GM19463 (cell line): Measurements from ENCODE around the gene INSYN1.
"Not testable (repeated sequence)": the region's sequence is repeated elsewhere in the genome, so short reads cannot be mapped to it uniquely, and the experiment has no call there.

ENCODE experiments used
- ATAC-seq: cut with Tn5 transposase; IDR thresholded peaks from one replicate; pipeline ENCODE4 v1.9.1; 2021; ENCODE audit warnings: mild to moderate bottlenecking, moderate library complexity; ENCODE audit not compliant: unreplicated experiment

The INSYN1 gene

DNA sequence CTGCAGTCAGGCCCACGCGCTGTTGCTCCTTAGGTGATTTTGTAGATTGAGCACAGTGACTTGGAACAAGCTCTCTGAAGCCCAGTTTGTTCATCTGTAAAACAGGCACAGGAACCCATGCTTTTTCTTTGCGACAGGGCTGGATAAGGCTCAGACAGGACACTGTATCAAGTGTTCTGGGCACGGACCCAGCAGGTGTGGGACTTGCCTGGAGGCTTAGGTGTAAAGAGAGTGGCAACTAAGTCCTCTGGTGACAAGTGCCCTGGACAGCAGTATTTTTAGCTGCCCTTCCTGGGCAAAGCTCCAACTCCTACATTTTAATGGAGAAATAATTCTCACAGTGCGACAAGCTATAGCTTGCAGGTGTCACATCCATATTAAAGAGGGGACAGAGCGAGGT is 36.7 kb downstream of the INSYN1 start:
- no peak for ATAC-seq

GRCh38 chr15:73715417-73715816 is 37.7 kb downstream of the INSYN1 start:
- ATAC-seq, result no peak

- no peak for ATAC-seq
Observed at GRCh38 chr15:73714695-73715301, 38.4 kb downstream of the INSYN1 start.

- ATAC-seq, result no peak
Observed at GRCh38 chr15:73712107-73712506, 41.0 kb downstream of the INSYN1 start.

DNA sequence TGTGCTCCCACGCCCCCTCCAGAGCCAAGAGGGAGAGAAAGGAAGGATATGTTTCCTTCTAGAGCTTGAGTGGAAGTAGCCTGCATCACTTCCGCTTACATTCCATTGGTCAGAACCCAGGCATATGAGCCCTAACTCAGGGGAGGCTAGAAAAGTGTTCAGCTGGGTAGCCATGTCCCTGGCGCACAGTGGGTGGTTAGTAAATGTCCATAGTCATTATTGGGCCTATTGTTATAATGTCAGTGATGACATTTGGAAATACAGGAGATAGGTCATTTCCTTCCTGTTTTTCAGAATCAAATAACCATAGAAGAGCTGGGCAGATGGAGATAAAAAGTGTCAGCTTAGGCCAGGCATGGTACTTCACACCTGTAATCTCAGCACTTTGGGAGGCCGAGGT is 41.6 kb downstream of the INSYN1 start:
- no peak for ATAC-seq

- no peak for ATAC-seq
Observed at GRCh38 chr15:73710321-73710720, 42.8 kb downstream of the INSYN1 start.

DNA sequence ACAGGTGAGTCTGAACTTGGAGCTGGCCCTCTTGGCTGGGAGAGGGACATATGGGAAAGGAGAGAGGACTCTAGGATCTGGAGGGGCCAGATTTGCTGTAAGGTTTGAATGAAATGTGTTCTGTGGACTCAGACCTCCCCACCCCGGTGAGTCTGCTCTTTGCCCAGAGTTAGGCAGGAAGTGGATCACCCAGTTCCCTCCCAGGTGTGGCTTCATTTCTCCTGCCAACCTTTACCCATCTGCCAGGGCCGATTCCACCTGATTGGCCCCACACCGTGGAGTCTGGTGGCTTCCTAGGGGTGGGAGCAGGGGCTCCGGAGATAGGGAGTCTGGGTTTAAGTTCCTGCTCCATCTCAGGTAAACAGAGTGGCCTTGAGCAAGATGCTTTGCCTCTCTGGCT is 43.5 kb downstream of the INSYN1 start:
- ATAC-seq, result no peak

GRCh38 chr15:73709241-73709640 is 43.9 kb downstream of the INSYN1 start:
- ATAC-seq, result no peak

DNA sequence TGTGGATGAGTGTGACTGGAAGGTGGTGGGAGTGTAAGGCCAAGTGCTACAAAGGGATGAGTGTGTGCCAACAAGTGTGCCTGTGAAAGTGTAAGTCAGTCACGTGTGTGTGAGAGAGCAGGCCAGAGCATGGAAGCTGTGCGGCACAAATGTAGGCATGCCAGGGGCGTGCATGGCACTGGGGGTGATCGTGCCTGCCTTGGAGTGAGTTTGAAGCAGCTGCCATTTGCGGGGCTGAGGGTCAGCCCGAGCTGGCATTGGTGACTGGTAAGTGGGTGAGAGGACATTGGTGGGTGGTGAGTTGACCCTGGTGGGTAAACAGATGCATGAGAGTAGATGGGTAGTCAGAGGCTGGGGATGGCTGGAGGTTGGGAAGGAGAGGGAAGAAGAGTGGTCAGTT is 44.5 kb downstream of the INSYN1 start:
- no peak for ATAC-seq

GRCh38 chr15:73704869-73705645 is 48.1 kb downstream of the INSYN1 start:
- ATAC-seq, result no peak

GRCh38 chr15:73704142-73704868 is 48.8 kb downstream of the INSYN1 start:
- not testable (repeated sequence) for ATAC-seq

DNA sequence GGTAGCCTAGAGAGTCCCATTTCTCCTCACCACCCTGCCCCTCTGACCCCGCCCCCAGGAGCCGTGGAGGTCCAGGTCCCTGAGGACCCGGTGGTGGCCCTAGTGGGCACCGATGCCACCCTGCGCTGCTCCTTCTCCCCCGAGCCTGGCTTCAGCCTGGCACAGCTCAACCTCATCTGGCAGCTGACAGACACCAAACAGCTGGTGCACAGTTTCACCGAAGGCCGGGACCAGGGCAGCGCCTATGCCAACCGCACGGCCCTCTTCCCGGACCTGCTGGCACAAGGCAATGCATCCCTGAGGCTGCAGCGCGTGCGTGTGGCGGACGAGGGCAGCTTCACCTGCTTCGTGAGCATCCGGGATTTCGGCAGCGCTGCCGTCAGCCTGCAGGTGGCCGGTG is 49.5 kb downstream of the INSYN1 start:
- ATAC-seq, result not testable (repeated sequence)

DNA sequence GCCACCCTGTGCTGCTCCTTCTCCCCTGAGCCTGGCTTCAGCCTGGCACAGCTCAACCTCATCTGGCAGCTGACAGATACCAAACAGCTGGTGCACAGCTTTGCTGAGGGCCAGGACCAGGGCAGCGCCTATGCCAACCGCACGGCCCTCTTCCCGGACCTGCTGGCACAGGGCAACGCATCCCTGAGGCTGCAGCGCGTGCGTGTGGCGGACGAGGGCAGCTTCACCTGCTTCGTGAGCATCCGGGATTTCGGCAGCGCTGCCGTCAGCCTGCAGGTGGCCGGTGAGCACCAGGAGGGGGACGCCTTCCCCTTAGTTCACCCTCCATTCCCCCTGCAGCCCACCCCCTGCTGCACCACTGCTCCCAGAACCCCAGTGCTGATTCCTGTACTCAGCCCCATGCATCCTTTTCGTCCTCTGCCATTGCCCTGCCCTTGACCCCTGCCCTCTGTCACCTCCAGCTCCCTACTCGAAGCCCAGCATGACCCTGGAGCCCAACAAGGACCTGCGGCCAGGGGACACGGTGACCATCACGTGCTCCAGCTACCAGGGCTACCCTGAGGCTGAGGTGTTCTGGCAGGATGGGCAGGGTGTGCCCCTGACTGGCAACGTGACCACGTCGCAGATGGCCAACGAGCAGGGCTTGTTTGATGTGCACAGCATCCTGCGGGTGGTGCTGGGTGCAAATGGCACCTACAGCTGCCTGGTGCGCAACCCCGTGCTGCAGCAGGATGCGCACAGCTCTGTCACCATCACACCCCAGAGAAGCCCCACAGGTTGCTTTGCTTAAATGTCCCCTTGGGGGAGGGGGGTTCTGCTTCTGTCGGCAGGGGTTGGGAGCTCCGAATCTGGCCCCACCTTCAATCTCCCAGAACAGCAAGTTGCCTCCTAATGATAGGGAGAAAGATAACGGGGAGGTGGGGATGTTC is 50.6 kb downstream of the INSYN1 start:
- ATAC-seq, result not testable (repeated sequence)

GRCh38 chr15:73700041-73700842 is 52.9 kb downstream of the INSYN1 start:
- ATAC-seq, result no peak

DNA sequence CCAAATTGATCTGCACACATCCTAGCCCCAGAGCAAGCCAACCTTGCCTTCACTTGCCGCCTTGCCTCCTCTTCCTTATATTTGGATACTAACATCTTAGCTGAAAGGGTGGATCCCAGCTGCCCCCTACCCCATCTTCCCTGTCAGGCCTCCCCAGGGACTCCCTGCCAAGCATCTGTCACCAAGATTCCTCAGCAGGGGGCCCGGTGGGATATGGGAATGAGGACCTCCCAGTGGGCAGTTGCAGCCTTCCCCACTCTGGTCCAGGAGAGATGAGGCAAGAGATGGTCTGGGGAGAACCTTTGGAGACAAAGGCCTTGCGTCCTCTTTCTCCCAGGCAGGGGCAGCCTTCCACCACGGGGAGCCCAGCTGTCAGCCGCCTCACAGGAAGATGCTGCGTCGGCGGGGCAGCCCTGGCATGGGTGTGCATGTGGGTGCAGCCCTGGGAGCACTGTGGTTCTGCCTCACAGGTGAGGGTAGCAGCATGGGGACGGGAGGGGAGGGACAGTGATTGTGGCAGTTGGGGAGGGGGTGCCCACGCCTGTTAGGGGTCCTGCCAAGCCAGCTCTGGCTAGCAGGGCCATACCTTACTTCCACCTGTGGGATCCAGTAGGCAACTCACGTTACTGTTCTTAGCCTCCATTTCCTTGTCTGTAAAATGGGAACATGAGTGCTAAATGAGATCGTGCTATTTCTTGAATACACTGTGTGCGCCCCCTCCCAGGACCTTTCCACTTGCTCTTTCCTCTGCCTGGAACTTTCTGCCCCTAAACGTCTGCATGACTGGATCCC is 53.7 kb downstream of the INSYN1 start:
- ATAC-seq, result no peak

GRCh38 chr15:73697033-73697467 is 56.1 kb downstream of the INSYN1 start:
- ATAC-seq, result peak; percentile 89

GRCh38 chr15:73696641-73697001 is 56.5 kb downstream of the INSYN1 start:
- ATAC-seq, result no peak

- ATAC-seq, result no peak
Observed at GRCh38 chr15:73695773-73696640, 57.1 kb downstream of the INSYN1 start.
